Measurements from ENCODE around the gene TMED3. TPM values are rescaled to one million over a fixed set of nuclear protein-coding genes. Genes with fewer than 3 reads are reported as not detected.

TMED3 gene
- total and polyA plus RNA-seq, 4 experiments from 2014 or later: 20.2 to 81.0 (median 36.3) TPM

DNA sequence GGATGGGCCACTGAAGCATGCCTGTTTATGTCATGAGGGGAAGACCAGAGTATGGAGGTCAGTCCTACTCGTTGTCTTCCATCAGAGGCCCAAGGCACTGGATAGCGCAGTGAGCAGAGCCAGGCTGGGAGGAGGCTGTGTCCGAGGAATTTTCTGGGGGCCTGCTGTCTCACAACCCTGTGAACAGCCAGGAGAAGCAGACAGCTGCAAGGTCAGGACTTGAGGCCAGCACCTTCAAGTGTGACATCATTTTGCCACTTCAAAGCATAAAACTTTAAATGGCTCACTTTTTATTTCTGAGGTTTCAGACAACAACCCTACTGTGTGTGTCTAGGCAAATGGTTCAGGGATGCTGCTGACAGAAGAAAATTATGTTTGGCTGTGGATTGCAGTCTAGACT is 47.2 kb downstream of the TMED3 start:
- Histone ChIP-seq H3K36me3 (ENCODE audit: insufficient read depth, low read length) (no peaks in the 10 kb centered on the region), H3K27ac (ENCODE audit: low read depth, low read length) (no peak overlapping the region), H3K4me1 (ENCODE audit: insufficient read depth, low read length) (no peaks in the 10 kb centered on the region), H3K9me3 (ENCODE audit: control insufficient read depth in 1 of 2, low read length in 2 of 2) (no peaks in the 10 kb centered on the region), H3K4me3 (ENCODE audit: low read length in 2 of 2) (no peak overlapping the region), H3K27me3 (ENCODE audit: insufficient read depth, low read length) (no peaks in the 10 kb centered on the region)
- Mint-ChIP-seq H3K9me3 (no peaks in the 10 kb centered on the region), H3K27me3 (no peaks in the 10 kb centered on the region), H3K4me1 (no peaks in the 10 kb centered on the region), H3K36me3 (peaks cover 0 to 17% of the 10 kb centered on the region in 2 donors), H3K27ac (peak overlapping the region in 1 of 7 donors; percentile 54), H3K4me3 (no peak overlapping the region)
- no peak for DNase-seq
- POLR2A ChIA-PET (ENCODE audit: partially characterized antibody): no interaction called here
- intact Hi-C loops (cut with micrococcal nuclease): no loop called here
- CTCF ChIA-PET (ENCODE audit: partially characterized antibody): no interaction called here

DNA sequence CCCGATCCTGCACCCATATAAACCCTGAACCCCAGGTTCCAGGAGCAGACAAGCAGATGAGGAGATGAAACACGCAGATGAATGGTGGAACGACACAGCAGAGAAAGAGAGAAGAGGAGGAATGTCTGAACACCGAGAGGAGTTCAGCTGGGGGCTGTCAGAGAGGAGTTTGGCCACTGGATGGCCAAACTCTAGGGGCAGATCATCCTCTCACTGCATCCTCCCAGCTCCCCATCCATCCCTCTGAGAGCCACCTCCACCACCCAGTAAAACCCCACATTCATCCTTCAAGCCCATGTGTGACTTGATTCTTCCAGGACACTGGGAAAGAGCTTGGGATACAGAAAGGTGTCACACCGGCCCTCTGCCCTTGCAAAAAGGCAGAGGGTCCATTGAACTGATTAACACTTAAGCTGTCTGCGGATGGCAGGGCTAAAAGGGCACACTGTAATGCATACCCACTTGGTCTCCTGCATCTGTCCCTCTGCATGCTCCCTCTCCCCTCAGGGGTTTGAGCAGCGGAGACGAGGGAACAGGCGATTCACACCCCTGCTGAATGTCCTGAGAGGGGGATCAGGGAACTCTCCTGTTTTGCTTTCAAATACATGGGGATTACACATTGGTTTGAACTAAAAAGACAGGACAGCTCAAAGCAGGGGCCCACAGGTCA is 53.8 kb downstream of the TMED3 start:
- Histone ChIP-seq H3K4me3 (ENCODE audit: low read length in 2 of 2) (no peak overlapping the region), H3K27ac (ENCODE audit: low read depth, low read length) (no peak overlapping the region), H3K9me3 (ENCODE audit: control insufficient read depth in 1 of 2, low read length in 2 of 2) (no peaks in the 10 kb centered on the region), H3K36me3 (ENCODE audit: insufficient read depth, low read length) (no peaks in the 10 kb centered on the region), H3K27me3 (ENCODE audit: insufficient read depth, low read length) (no peaks in the 10 kb centered on the region), H3K4me1 (ENCODE audit: insufficient read depth, low read length) (no peaks in the 10 kb centered on the region)
- Mint-ChIP-seq H3K36me3 (peaks cover 0 to 6% of the 10 kb centered on the region in 2 donors), H3K27me3 (no peaks in the 10 kb centered on the region), H3K4me1 (no peaks in the 10 kb centered on the region), H3K9me3 (no peaks in the 10 kb centered on the region), H3K4me3 (no peak overlapping the region), H3K27ac (no peak overlapping the region)
- intact Hi-C loops (cut with micrococcal nuclease): no loop called here
- DNase-seq: no peak
- ChIA-PET POLR2A (ENCODE audit: partially characterized antibody) (no interaction called here), CTCF (ENCODE audit: partially characterized antibody) (no interaction called here)

DNA sequence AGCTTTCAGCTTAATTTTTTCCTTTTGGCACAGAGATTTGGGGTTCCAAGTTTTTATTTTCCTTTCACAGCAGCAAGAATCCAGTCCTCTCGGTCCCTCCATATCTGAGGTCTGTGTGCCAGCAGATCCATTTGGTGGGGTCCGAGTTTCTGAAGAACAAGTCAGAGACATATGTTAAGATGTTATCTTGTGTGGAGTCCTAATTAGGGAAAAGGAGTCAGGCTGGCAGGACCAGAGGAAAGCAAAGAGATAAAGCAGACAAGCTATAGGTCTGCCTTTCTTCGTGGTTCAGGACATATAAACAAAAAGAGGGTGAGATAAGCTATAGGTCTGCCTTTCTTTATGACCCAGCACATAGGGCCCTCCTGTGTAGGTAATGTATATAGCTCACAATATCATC is 54.9 kb downstream of the TMED3 start:
- Mint-ChIP-seq H3K36me3 (no peaks in the 10 kb centered on the region), H3K27me3 (no peaks in the 10 kb centered on the region), H3K9me3 (no peaks in the 10 kb centered on the region), H3K4me1 (no peaks in the 10 kb centered on the region), H3K27ac (no peak overlapping the region), H3K4me3 (no peak overlapping the region)
- no peaks in the 10 kb centered on the region for H3K36me3 ChIP-seq (ENCODE audit: insufficient read depth, low read length)
- H3K27ac ChIP-seq (ENCODE audit: low read depth, low read length): no peak overlapping the region
- DNase-seq: no peak
- ChIA-PET CTCF (ENCODE audit: partially characterized antibody) (interaction anchor here (3.1 kb wide), 1 partner anchor 15 kb away, joined by 27 read pairs; no protein-coding TSS in a partner anchor), POLR2A (ENCODE audit: partially characterized antibody) (no interaction called here)
- H3K4me3 ChIP-seq (ENCODE audit: low read length in 2 of 2): no peak overlapping the region
- no peaks in the 10 kb centered on the region for H3K4me1 ChIP-seq (ENCODE audit: insufficient read depth, low read length)
- intact Hi-C loops (cut with micrococcal nuclease): no loop called here
- no peaks in the 10 kb centered on the region for H3K27me3 ChIP-seq (ENCODE audit: insufficient read depth, low read length)
- no peaks in the 10 kb centered on the region for H3K9me3 ChIP-seq (ENCODE audit: control insufficient read depth in 1 of 2, low read length in 2 of 2)

DNA sequence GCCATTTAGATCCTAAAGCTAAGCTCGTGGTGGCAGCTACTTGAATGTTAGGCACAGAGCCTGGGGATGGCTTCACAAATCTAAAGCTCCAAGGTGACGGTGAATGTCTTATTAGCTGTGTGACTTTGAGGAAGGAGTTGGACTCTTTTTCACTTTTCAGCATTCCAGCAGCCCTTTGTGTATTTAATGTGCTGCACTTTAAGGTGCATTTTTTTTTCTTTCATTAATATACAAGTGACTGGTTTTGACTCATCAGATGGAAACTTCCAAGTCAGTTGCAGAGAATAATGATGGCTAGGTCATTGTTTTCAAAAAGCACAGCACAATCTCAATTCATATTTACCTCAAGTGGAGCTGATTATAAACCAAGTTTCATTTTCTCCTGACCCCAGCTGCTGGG is 55.8 kb downstream of the TMED3 start:
- no peaks in the 10 kb centered on the region for H3K36me3 ChIP-seq (ENCODE audit: insufficient read depth, low read length)
- no peaks in the 10 kb centered on the region for H3K9me3 Mint-ChIP-seq
- POLR2A ChIA-PET (ENCODE audit: partially characterized antibody): no interaction called here
- H3K4me3 ChIP-seq (ENCODE audit: low read length in 2 of 2): no peak overlapping the region
- H3K4me3 Mint-ChIP-seq: no peak overlapping the region
- intact Hi-C loops (cut with micrococcal nuclease): no loop called here
- H3K4me1 ChIP-seq (ENCODE audit: insufficient read depth, low read length): no peaks in the 10 kb centered on the region
- H3K27me3 ChIP-seq (ENCODE audit: insufficient read depth, low read length): no peaks in the 10 kb centered on the region
- H3K27ac Mint-ChIP-seq: no peak overlapping the region
- no peaks in the 10 kb centered on the region for H3K27me3 Mint-ChIP-seq
- no peak overlapping the region for H3K27ac ChIP-seq (ENCODE audit: low read depth, low read length)
- no peaks in the 10 kb centered on the region for H3K36me3 Mint-ChIP-seq
- H3K4me1 Mint-ChIP-seq: no peaks in the 10 kb centered on the region
- CTCF ChIA-PET (ENCODE audit: partially characterized antibody): interaction anchor here (3.1 kb wide), 1 partner anchor 14 kb away, joined by 27 read pairs; no protein-coding TSS in a partner anchor
- H3K9me3 ChIP-seq (ENCODE audit: control insufficient read depth in 1 of 2, low read length in 2 of 2): no peaks in the 10 kb centered on the region
- no peak for DNase-seq

DNA sequence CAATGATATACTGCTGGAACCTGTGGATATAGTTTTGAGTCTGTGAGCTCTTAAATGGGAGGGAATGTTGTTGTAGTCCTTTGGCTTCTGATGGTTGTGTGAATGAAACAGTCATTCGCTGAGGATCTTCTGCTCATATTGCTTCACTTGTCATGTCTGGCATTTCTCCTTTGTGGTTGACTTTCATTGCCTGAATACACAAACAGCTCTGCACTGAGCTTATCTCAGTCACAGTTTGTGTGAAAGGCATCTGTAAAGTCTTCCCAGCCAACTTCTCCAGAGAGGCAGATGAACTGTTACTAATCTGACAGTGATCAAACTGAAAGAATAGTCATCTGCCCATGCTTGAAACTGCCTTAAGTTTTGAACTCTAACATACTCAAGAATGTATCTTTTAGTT is 59.8 kb downstream of the TMED3 start:
- H3K36me3 ChIP-seq (ENCODE audit: insufficient read depth, low read length): no peaks in the 10 kb centered on the region
- Mint-ChIP-seq H3K27ac (no peak overlapping the region), H3K27me3 (no peaks in the 10 kb centered on the region), H3K4me3 (no peak overlapping the region), H3K9me3 (no peaks in the 10 kb centered on the region), H3K4me1 (no peaks in the 10 kb centered on the region), H3K36me3 (no peaks in the 10 kb centered on the region)
- H3K4me3 ChIP-seq (ENCODE audit: low read length in 2 of 2): no peak overlapping the region
- no peaks in the 10 kb centered on the region for H3K4me1 ChIP-seq (ENCODE audit: insufficient read depth, low read length)
- no peaks in the 10 kb centered on the region for H3K27me3 ChIP-seq (ENCODE audit: insufficient read depth, low read length)
- no peaks in the 10 kb centered on the region for H3K9me3 ChIP-seq (ENCODE audit: control insufficient read depth in 1 of 2, low read length in 2 of 2)
- ChIA-PET CTCF (ENCODE audit: partially characterized antibody) (interaction anchor here (1.2 to 1.7 kb wide), 2 partner anchors 8 to 10 kb away, joined by 6 to 7 read pairs; no protein-coding TSS in a partner anchor), POLR2A (ENCODE audit: partially characterized antibody) (no interaction called here)
- DNase-seq: no peak
- intact Hi-C loops (cut with micrococcal nuclease): no loop called here
- H3K27ac ChIP-seq (ENCODE audit: low read depth, low read length): no peak overlapping the region

DNA sequence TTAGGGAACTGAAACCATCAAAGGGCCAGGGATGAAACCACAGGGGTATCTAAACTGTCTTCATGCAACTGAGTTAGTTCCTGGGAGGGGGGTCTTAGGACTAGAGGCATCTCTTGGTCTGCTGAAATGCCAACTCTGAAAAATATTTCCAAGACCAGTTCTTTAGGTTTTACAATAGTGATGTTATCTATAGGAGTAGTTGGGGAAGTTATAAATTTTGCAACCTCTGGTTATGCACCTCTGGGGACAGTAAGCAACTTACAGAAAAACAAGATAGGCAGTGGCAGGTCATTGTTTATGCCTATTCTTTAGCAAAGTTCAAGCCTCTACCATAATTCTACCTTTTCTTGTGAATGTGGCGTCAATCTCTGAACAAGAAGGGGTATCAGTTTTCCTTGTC is 60.7 kb downstream of the TMED3 start:
- Mint-ChIP-seq H3K4me3 (no peak overlapping the region), H3K27me3 (no peaks in the 10 kb centered on the region), H3K9me3 (no peaks in the 10 kb centered on the region), H3K27ac (no peak overlapping the region), H3K4me1 (no peaks in the 10 kb centered on the region), H3K36me3 (no peaks in the 10 kb centered on the region)
- no peak overlapping the region for H3K27ac ChIP-seq (ENCODE audit: low read depth, low read length)
- DNase-seq: no peak
- H3K9me3 ChIP-seq (ENCODE audit: control insufficient read depth in 1 of 2, low read length in 2 of 2): no peaks in the 10 kb centered on the region
- intact Hi-C loops (cut with micrococcal nuclease): no loop called here
- no peaks in the 10 kb centered on the region for H3K4me1 ChIP-seq (ENCODE audit: insufficient read depth, low read length)
- H3K4me3 ChIP-seq (ENCODE audit: low read length in 2 of 2): no peak overlapping the region
- no peaks in the 10 kb centered on the region for H3K36me3 ChIP-seq (ENCODE audit: insufficient read depth, low read length)
- ChIA-PET CTCF (ENCODE audit: partially characterized antibody) (no interaction called here), POLR2A (ENCODE audit: partially characterized antibody) (no interaction called here)
- no peaks in the 10 kb centered on the region for H3K27me3 ChIP-seq (ENCODE audit: insufficient read depth, low read length)

DNA sequence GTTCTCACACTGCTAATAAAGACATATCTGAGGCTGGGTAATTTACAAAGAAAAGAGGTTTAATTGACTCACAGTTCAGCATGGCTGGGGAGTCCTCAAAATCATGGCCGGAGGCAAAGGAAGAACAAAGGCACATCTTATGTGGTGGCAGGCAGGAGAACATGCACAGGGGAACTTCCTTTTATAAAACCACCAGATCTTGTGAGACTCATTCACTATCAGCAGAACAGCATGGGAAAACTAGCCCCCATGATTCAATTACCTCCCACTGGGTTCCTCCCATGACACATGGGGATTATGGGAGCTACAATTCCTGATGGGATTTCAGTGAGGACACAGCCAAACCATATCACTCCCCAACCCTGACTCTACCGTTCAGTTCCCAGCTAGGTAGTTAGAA is 61.5 kb downstream of the TMED3 start:
- intact Hi-C loops (cut with micrococcal nuclease): no loop called here
- Mint-ChIP-seq H3K36me3 (no peaks in the 10 kb centered on the region), H3K27me3 (no peaks in the 10 kb centered on the region), H3K4me1 (no peaks in the 10 kb centered on the region), H3K27ac (no peak overlapping the region), H3K4me3 (no peak overlapping the region), H3K9me3 (no peaks in the 10 kb centered on the region)
- H3K9me3 ChIP-seq (ENCODE audit: control insufficient read depth in 1 of 2, low read length in 2 of 2): no peaks in the 10 kb centered on the region
- no peak overlapping the region for H3K4me3 ChIP-seq (ENCODE audit: low read length in 2 of 2)
- no peak overlapping the region for H3K27ac ChIP-seq (ENCODE audit: low read depth, low read length)
- DNase-seq: no peak
- H3K36me3 ChIP-seq (ENCODE audit: insufficient read depth, low read length): no peaks in the 10 kb centered on the region
- H3K4me1 ChIP-seq (ENCODE audit: insufficient read depth, low read length): no peaks in the 10 kb centered on the region
- ChIA-PET CTCF (ENCODE audit: partially characterized antibody) (interaction anchor here (1.6 kb wide), 1 partner anchor 10 kb away, joined by 6 read pairs; no protein-coding TSS in a partner anchor), POLR2A (ENCODE audit: partially characterized antibody) (no interaction called here)
- H3K27me3 ChIP-seq (ENCODE audit: insufficient read depth, low read length): no peaks in the 10 kb centered on the region
